Breast epithelium (tissue), 4 donors: Measurements from ENCODE around the gene SH3BP1. TPM values are rescaled to one million over a fixed set of nuclear protein-coding genes. Genes with fewer than 3 reads are reported as not detected.

Experiments used
- DNase-seq, 2 donors: peaks; one replicate each; pipeline ENCODE4 v3.0.0-alpha.2; 2019; ENCODE audit warnings: low spot score in 2 of 2
- H3K27ac ChIP-seq, 2 donors: fragments of 200-600 bp; sonication (generic) in 1 of 2; one replicate each; pipeline ENCODE4 v1.5.1; 2016 to 2019; ENCODE audit warnings: mild to moderate bottlenecking in 1 of 2
- H3K27me3 ChIP-seq, 2 donors: fragments of 200-600 bp; sonication (generic) in 1 of 2; one replicate each; pipeline versions ENCODE4 v1.5.1 to v1.6.0; 2017 to 2019; ENCODE audit warnings: control low read depth in 1 of 2, mild to moderate bottlenecking in 1 of 2
- H3K36me3 ChIP-seq: fragments of 200-600 bp; one replicate; pipeline ENCODE4 v1.5.1; 2019
- H3K4me1 ChIP-seq, 2 donors: fragments of 200-600 bp; sonication (generic); one replicate each; pipeline ENCODE4 v1.5.1; 2016 to 2019; ENCODE audit warnings: control low read depth in 1 of 2
- H3K4me3 ChIP-seq, 3 donors: fragments of 200-600 bp; sonication (generic); 1 replicate in 2 of 3; 2 replicates in 1 of 3; pipeline ENCODE4 v1.5.1; 2016 to 2019; ENCODE audit warnings: mild to moderate bottlenecking in 3 of 3, moderate library complexity in 2 of 3
- H3K9me3 ChIP-seq, 2 donors: fragments of 200-600 bp; sonication (generic) in 1 of 2; one replicate each; pipeline ENCODE4 v1.5.1; 2016 to 2019; ENCODE audit warnings: control low read depth in 1 of 2
- CTCF ChIP-seq, 3 donors: fragments of 450-650 bp; IDR thresholded peaks; one replicate each; pipeline ENCODE4 v1.5.1; 2016 to 2017; ENCODE audit warnings: antibody characterized with exemption in 3 of 3, mild to moderate bottlenecking in 3 of 3, moderate library complexity in 3 of 3
- POLR2A ChIP-seq: fragments of 450-650 bp; IDR thresholded peaks from one replicate; pipeline ENCODE4 v1.6.1; 2016; ENCODE audit warnings: antibody characterized with exemption, mild to moderate bottlenecking, moderate library complexity
- POLR2AphosphoS5 ChIP-seq, 3 donors: sonication (generic); formaldehyde crosslinking; IDR thresholded peaks; one replicate each; pipeline ENCODE4 v1.6.1; 2017; ENCODE audit warnings: antibody characterized with exemption in 3 of 3
- intact Hi-C: fragments of 100-400 bp; cut with DNase I; formaldehyde crosslinking; loops from one replicate; pipeline ENCODE4 v1.15.1; 2023; ENCODE audit warnings: low total_unique reads
- total RNA-seq, 3 donors: library from RNA; depleted of rRNA; stranded (reverse); fragments of >200 nt; gene quantifications; one replicate each; pipeline ENCODE4 v1.1.0, GENCODE V29; 2016

SH3BP1 gene
- total RNA-seq, 3 donors from 2014 or later: 3.8 to 8.8 (median 7.3) TPM

- no peaks in the 10 kb centered on the region for H3K9me3 ChIP-seq
- DNase-seq: no peak
- TF ChIP-seq POLR2AphosphoS5 (IDR thresholded peaks at IDR 0.05): no peak
- no peak for TF ChIP-seq POLR2A
- no peak for TF ChIP-seq CTCF (IDR thresholded peaks at IDR 0.05)
- H3K4me3 ChIP-seq: peak overlapping the region in 1 of 3 donors; percentile 25
- intact Hi-C loops: no loop called here
- peaks cover 9 to 20% of the 10 kb centered on the region in 2 donors for H3K4me1 ChIP-seq
- peak overlapping the region; percentile 64 to 90 for H3K27ac ChIP-seq
- H3K27me3 ChIP-seq: no peaks in the 10 kb centered on the region
- no peaks in the 10 kb centered on the region for H3K36me3 ChIP-seq
These were observed 7.0 kb upstream of the SH3BP1 start for GRCh38 chr22:37632174-37633088.

GRCh38 chr22:37633089-37633624 is 6.3 kb upstream of the SH3BP1 start:
- no peak for DNase-seq
- Histone ChIP-seq H3K27me3 (no peaks in the 10 kb centered on the region), H3K36me3 (no peaks in the 10 kb centered on the region), H3K4me1 (peaks cover 7 to 20% of the 10 kb centered on the region in 2 donors), H3K27ac (peak overlapping the region; percentile 64 to 90), H3K4me3 (peak overlapping the region in 1 of 3 donors; percentile 58), H3K9me3 (no peaks in the 10 kb centered on the region)
- intact Hi-C loops: no loop called here
- TF ChIP-seq POLR2AphosphoS5 (IDR thresholded peaks at IDR 0.05) (no peak), CTCF (IDR thresholded peaks at IDR 0.05) (no peak), POLR2A (no peak)

GRCh38 chr22:37633625-37634416 is 5.6 kb upstream of the SH3BP1 start:
- no peaks in the 10 kb centered on the region for H3K9me3 ChIP-seq
- H3K36me3 ChIP-seq: no peaks in the 10 kb centered on the region
- peaks cover 7 to 20% of the 10 kb centered on the region in 2 donors for H3K4me1 ChIP-seq
- intact Hi-C loops: no loop called here
- peak overlapping the region; percentile 14 to 58 (median 17) for H3K4me3 ChIP-seq
- H3K27ac ChIP-seq: peak overlapping the region; percentile 64 to 90
- TF ChIP-seq POLR2A (no peak), CTCF (IDR thresholded peaks at IDR 0.05) (no peak), POLR2AphosphoS5 (IDR thresholded peaks at IDR 0.05) (no peak)
- DNase-seq: no peak
- H3K27me3 ChIP-seq: no peaks in the 10 kb centered on the region

GRCh38 chr22:37634417-37634924 is 5.0 kb upstream of the SH3BP1 start:
- peaks cover 7 to 20% of the 10 kb centered on the region in 2 donors for H3K4me1 ChIP-seq
- H3K27ac ChIP-seq: peak overlapping the region; percentile 64 to 90
- DNase-seq: no peak
- intact Hi-C loops: no loop called here
- no peak for TF ChIP-seq CTCF (IDR thresholded peaks at IDR 0.05)
- no peak for TF ChIP-seq POLR2AphosphoS5 (IDR thresholded peaks at IDR 0.05)
- no peak for TF ChIP-seq POLR2A
- H3K4me3 ChIP-seq: peak overlapping the region; percentile 14 to 58 (median 17)
- no peaks in the 10 kb centered on the region for H3K27me3 ChIP-seq
- no peaks in the 10 kb centered on the region for H3K9me3 ChIP-seq
- no peaks in the 10 kb centered on the region for H3K36me3 ChIP-seq
